B cell (primary cell): ENCODE results near the gene A1BG.

Experiments
- CTCF ChIP-seq: fragments of 200-600 bp; IDR thresholded peaks from one replicate; pipeline ENCODE4 v1.8.0; 2022; ENCODE audit warnings: antibody characterized with exemption, mild to moderate bottlenecking
- EZH2 ChIP-seq: IDR thresholded peaks from 2 replicates; pipeline ENCODE4 v1.6.1; 2012; ENCODE audit warnings: borderline replicate concordance, low read depth, mild to moderate bottlenecking, moderate library complexity, low read length; ENCODE audit not compliant: insufficient read depth, poor library complexity, severe bottlenecking

- no peak for TF ChIP-seq EZH2
- TF ChIP-seq CTCF = no peak
Observed at GRCh38 chr19:58351558-58351878, 1.8 kb downstream of the A1BG start.
